ENCODE data around the gene IFITM10.

Gene IFITM10

DNA sequence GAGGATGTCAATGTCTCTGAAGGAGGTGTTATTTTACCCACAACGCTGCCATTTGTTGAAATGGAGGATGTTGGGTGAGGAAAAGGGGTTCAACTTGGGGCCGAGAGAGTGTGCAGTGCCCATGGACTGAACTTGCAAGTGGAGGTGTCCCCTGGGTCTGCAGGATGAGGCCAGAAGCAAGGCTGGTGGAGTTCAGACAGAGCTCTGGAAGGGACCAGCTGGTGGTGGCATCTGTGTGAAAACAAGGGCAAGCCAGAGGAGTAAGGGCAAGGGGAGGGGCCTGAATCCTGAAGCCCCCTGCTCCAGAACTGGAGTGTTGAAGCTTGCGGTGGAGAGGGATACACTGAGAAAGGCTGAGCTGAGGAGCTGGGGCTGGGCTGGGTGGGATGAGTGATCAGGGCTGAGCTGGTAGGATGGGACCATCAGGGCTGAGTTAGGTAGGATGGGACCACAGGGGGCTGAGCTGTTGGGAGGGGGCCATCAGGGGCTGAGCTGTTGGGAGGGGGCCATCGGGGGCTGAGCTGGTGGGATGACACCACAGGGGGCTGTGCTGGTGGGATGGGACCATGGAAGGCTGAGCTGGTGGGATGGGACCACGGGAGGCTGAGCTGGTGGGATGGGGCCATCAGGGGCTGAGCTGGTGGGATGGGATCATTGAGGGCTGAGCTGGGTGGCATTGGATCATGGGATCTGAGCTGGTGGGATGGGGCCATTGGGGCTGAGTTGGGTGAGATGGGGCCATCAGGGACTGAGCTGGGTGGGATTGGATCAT, 26.7 kb upstream of the IFITM10 start:
- TF ChIP-seq, protein P1, sequence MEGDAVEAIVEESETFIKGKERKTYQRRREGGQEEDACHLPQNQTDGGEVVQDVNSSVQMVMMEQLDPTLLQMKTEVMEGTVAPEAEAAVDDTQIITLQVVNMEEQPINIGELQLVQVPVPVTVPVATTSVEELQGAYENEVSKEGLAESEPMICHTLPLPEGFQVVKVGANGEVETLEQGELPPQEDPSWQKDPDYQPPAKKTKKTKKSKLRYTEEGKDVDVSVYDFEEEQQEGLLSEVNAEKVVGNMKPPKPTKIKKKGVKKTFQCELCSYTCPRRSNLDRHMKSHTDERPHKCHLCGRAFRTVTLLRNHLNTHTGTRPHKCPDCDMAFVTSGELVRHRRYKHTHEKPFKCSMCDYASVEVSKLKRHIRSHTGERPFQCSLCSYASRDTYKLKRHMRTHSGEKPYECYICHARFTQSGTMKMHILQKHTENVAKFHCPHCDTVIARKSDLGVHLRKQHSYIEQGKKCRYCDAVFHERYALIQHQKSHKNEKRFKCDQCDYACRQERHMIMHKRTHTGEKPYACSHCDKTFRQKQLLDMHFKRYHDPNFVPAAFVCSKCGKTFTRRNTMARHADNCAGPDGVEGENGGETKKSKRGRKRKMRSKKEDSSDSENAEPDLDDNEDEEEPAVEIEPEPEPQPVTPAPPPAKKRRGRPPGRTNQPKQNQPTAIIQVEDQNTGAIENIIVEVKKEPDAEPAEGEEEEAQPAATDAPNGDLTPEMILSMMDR (IDR thresholded peaks at IDR 0.05; ENCODE audit: borderline replicate concordance, insufficient read depth, low read depth, low read length) = no peak
- H3K4me3 ChIP-seq (ENCODE audit: low read depth, low read length) = no peak overlapping the region

DNA sequence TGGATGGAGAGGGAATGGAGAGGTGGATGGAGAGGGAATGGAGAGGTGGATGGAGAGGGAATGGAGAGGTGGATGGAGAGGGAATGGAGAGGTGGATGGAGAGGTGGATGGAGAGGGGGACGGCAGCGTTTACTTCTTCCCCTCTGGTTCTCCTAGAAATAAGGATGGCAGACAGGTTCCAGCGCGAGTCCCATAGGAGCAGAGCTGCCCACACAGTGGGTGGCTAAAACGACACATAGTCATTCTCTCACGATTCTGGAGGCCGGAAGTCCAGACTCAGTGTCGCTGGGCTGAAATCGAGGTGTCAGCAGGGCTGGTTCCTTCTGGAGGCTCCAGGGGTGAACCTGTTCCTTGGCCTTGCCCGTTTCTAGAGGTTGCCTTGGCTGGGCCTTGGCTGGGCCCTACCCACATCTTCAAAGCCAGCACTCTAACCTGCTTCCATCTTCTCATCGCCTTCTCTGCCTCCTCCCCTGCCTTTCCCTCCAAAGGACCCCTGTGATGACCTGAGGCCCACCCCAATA, 26.0 kb upstream of the IFITM10 start:
- no peak overlapping the region for H3K4me3 ChIP-seq (ENCODE audit: low read depth, low read length)
- TF ChIP-seq, protein P1 (IDR thresholded peaks at IDR 0.05; ENCODE audit: borderline replicate concordance, insufficient read depth, low read depth, low read length) = no peak

DNA sequence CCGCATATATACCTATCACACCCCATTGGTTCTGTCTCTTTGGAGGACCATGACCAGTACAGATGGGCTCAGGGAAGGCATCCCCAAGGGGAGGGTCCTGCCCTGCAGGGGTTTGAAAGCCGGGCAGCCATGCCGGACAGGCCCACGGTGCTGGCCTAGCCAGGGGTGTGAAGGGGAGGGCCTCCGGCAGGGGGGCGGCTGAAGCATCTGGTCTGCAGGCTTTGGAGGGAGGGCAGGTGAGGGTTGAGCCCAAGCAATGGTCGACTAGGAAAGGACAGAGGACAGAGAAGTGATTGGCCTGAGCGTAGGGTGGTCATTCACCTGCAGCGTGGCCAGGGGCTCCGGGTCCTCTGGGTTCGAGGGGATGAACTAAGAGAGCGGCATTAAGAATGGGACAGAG, 24.5 kb upstream of the IFITM10 start:
- no peak overlapping the region for H3K4me3 ChIP-seq (ENCODE audit: low read depth, low read length)
- TF ChIP-seq, protein P1 (IDR thresholded peaks at IDR 0.05; ENCODE audit: borderline replicate concordance, insufficient read depth, low read depth, low read length) = no peak

DNA sequence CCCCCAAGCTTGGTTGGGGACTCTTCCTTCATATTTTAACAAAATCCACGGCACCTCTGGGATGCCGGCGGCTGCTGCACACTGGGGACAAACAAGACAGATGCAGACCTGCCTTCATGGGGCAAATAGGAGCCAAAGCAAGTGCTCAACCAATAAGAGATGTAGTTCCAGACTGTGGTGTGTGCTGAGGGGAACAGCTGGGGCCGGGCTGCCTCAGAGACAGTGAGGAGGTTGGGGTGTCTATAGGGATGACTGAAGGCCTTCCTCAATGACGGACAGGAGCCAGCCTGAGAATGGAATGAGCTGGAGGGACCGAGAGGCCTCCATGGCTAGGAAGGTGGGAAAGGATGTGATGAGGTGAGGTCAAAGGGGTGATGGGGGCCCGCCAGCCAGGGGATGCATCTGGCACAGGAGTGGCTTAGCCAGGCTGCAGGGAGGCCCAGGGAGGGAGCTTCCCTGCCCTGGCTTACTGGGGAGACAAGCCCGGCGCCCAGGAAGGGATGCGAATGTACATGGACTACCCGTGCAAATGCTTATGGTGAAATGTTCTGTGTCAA, 23.7 kb upstream of the IFITM10 start:
- TF ChIP-seq, protein P1 (IDR thresholded peaks at IDR 0.05; ENCODE audit: borderline replicate concordance, insufficient read depth, low read depth, low read length) = no peak
- no peak overlapping the region for H3K4me3 ChIP-seq (ENCODE audit: low read depth, low read length)

DNA sequence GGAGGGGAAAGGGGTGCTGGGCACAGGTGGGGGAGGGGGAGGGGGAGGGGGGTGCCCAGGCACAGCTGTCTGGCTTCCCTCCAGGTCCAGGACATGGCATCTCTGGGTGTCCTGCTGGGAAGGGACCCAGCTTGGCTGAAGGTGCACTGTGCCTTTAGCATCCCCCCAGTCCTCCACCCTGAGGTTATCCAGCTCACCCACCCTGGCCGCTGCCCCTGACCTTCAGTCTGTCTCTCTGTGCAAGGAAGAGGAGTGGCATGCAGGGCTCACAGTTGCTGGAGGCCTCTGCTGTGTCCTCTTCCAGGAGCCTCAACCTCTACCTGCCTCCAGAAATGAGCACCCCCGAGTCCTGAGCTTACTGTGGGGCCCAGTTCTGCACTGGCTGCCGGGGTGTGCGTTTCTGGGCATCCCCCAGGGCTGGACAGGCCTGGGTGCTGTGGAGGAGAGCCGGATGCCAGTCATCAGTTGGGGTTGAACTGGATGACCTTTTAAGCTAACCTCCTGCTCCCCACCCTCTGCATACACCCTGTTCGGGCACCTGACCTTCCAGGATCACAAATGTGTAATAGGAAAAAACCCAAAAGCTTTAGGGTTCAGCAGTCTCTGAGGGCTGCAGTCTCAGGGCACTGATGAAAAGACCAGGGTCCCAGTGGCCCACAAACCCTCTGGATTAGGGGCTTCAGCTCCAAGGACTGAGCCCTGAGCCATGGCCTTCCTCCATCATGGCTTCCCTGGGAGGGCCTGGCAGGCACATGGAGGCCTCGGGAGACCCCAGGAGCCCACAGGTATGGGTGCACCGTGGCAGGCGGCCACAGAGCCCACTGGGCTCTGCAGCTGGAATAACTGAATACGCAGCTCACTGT, 23.0 kb upstream of the IFITM10 start:
- TF ChIP-seq, protein P1 (IDR thresholded peaks at IDR 0.05; ENCODE audit: borderline replicate concordance, insufficient read depth, low read depth, low read length) = no peak
- no peak overlapping the region for H3K4me3 ChIP-seq (ENCODE audit: low read depth, low read length)

DNA sequence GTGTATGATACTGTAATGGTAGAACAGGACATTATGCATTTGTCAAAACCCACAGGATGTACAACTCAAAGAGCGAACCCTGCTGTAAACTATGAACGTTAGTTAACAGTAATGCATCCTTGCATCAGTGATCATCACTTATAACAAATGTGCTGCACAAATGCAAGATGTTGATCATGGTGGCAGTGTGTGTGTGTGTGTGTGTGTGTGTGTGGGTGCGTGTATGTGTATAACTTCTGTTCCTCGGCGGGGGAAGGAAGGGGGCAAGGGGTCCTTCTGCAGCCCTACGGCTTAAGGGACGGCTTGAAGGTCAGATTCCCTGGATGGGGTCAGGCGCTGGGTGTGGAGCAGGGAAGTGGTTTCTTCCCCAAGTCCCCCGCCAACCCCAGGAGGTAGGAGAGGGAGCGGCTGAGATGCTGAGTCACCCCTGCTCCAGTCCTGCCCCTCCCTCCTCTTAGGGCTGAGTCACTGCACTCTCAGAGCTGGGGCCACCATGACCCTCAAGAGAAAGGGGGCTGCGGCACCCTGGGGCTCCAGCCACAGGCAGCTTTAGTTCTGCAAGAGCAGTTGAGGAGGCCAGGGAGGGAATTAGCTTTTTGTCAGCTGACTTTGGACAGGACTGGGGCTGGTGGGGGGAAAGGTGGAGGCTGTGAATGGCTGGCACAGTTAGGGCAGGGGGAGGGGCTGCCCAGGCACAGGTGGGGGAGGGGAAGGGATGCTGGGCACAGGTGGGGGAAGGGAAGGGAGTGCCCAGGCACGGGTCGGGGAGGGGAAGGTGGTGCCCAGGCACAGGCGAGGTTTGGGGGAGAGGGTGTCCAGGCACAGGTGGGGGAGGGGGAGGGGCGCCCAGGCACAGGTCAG, 22.1 kb upstream of the IFITM10 start:
- no peak overlapping the region for H3K4me3 ChIP-seq (ENCODE audit: low read depth, low read length)

More for the DNA sequence above, 22.1 kb upstream of the IFITM10 start:
- TF ChIP-seq, protein P1 (IDR thresholded peaks at IDR 0.05; ENCODE audit: borderline replicate concordance, insufficient read depth, low read depth, low read length) = no peak
